ENCODE measurements around the gene HSPB2. TPM values are rescaled to one million over a fixed set of nuclear protein-coding genes. Genes with fewer than 3 reads are reported as not detected.
A peak's percentile ranks its signal among the peaks of the same experiment; 100 is the strongest.

The HSPB2 gene
- total RNA-seq, 1 donor: 1.5 TPM

GRCh38 chr11:111921541-111922230, 9.2 kb downstream of the HSPB2 start:
- TF ChIP-seq, protein P1, sequence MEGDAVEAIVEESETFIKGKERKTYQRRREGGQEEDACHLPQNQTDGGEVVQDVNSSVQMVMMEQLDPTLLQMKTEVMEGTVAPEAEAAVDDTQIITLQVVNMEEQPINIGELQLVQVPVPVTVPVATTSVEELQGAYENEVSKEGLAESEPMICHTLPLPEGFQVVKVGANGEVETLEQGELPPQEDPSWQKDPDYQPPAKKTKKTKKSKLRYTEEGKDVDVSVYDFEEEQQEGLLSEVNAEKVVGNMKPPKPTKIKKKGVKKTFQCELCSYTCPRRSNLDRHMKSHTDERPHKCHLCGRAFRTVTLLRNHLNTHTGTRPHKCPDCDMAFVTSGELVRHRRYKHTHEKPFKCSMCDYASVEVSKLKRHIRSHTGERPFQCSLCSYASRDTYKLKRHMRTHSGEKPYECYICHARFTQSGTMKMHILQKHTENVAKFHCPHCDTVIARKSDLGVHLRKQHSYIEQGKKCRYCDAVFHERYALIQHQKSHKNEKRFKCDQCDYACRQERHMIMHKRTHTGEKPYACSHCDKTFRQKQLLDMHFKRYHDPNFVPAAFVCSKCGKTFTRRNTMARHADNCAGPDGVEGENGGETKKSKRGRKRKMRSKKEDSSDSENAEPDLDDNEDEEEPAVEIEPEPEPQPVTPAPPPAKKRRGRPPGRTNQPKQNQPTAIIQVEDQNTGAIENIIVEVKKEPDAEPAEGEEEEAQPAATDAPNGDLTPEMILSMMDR (IDR thresholded peaks at IDR 0.05; ENCODE audit: insufficient read depth, low read length): no peak
- no peak overlapping the region for H3K4me3 ChIP-seq (ENCODE audit: low read depth, low read length)
- no peak for DNase-seq (ENCODE audit: low read depth)

GRCh38 chr11:111922803-111923202, 10.3 kb downstream of the HSPB2 start:
- no peak overlapping the region for H3K4me3 ChIP-seq (ENCODE audit: low read depth, low read length)
- TF ChIP-seq, protein P1 (IDR thresholded peaks at IDR 0.05; ENCODE audit: insufficient read depth, low read length): no peak
- DNase-seq (ENCODE audit: low read depth): peak; percentile 95

DNA sequence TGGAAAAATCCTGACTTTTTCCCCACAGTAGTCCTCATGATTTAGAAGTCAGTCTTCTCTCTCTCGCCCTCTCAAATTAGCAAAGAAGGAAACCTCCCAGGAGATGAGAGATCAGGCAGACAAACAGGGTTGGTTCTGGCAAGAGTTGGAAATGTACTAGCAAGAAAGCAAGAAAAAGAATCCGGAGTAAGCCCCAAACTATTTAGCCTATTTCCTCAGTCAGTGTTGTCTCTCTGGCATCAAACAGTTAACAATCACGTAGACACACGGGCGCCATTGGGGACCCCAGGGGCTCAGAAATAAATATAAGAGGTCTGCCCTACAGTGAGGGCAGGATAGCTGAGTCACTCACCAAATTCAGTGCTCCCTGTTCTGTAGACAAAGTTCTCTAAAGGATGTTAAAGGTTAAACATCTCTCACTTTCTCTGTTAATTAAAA, 10.8 kb downstream of the HSPB2 start:
- TF ChIP-seq, protein P1 (IDR thresholded peaks at IDR 0.05; ENCODE audit: insufficient read depth, low read length): no peak
- H3K4me3 ChIP-seq (ENCODE audit: low read depth, low read length): peak overlapping the region; percentile 17
- DNase-seq (ENCODE audit: low read depth): peak; percentile 72

DNA sequence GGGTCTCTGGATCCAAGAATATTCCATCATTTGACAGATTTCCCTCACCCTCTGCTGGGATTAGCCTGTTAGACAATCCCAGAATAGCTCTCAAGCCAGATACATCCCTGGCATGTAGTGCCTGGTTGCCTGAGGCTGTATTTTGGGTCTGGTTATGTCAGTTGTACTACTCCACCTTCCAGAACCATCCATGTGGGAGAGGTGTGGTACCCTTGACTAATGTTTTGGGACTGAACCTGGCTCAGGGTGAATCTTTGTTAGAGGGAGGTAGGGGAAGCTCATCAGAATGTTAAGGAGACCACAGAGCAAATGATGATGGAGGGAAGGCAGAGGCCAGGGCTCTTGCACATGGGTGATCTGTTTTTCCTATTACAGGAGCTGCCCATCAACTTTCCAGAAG, 11.4 kb downstream of the HSPB2 start:
- H3K4me3 ChIP-seq (ENCODE audit: low read depth, low read length): no peak overlapping the region
- TF ChIP-seq, protein P1 (IDR thresholded peaks at IDR 0.05; ENCODE audit: insufficient read depth, low read length): no peak
- no peak for DNase-seq (ENCODE audit: low read depth)

GRCh38 chr11:111925953-111926352, 13.4 kb downstream of the HSPB2 start:
- H3K4me3 ChIP-seq (ENCODE audit: low read depth, low read length): no peak overlapping the region
- no peak for DNase-seq (ENCODE audit: low read depth)
- TF ChIP-seq, protein P1 (IDR thresholded peaks at IDR 0.05; ENCODE audit: insufficient read depth, low read length): no peak

GRCh38 chr11:111926505-111927391, 14.2 kb downstream of the HSPB2 start:
- H3K4me3 ChIP-seq (ENCODE audit: low read depth, low read length): peak overlapping the region; percentile 64
- TF ChIP-seq, protein P1 (IDR thresholded peaks at IDR 0.05; ENCODE audit: insufficient read depth, low read length): no peak

More at GRCh38 chr11:111926505-111927391, 14.2 kb downstream of the HSPB2 start:
- peak; percentile 95 for DNase-seq (ENCODE audit: low read depth)
